Measurements from ENCODE around the gene DLG5.

The DLG5 gene

DNA sequence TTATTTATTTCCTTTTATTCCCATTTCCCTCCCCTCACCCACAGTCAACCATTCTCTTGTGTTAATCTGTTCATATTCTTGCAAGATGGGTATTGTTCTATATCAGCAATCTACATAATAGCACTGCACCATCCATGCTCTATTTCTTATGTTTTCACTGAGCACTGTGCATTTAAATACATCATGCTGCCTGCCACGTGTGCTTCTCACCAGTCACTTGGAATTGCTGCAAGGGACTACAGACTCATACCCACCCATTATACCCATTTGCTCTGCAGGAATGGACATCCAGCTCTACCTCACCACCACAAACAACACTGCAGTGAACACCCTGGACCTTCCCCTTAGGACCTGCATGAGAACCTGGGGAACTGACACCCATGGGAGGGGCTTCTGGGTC, 20.8 kb downstream of the DLG5 start:
- ChIA-PET CTCF (interaction anchor here (1.1 kb wide), 1 partner anchor 67 kb away, joined by 6 read pairs; no protein-coding TSS in a partner anchor), POLR2A (interaction anchor here (0.5 kb wide), 1 partner anchor 73 kb away, joined by 3 read pairs; no protein-coding TSS in a partner anchor)
- Histone ChIP-seq H3K4me1 (ENCODE audit: control insufficient read depth, insufficient read depth, low read length) (0 out of 2 replicates have a peak, but pooled peaks cover 4% of the 10 kb centered on the region), H3K27ac (ENCODE audit: extremely low read depth, low read depth, low read length) (no peak overlapping the region), H3K9me3 (ENCODE audit: control insufficient read depth, insufficient read depth, low read depth, low read length) (no peaks in the 10 kb centered on the region), H3K36me3 (ENCODE audit: control insufficient read depth in 2 of 2, insufficient read depth in 1 of 2, low read length in 2 of 2) (no peaks in the 10 kb centered on the region; a peak in 1 of 3 replicates), H3K4me3 (ENCODE audit: low read depth, low read length) (no peak overlapping the region)
- TF ChIP-seq SP2 (tag by site-specific recombination; IDR thresholded peaks at IDR 0.05) (no peak), SP7 (tag by site-specific recombination; IDR thresholded peaks at IDR 0.05) (no peak), ZNF350 (tag by site-specific recombination; IDR thresholded peaks at IDR 0.05) (no peak), ZNF747 (tag by site-specific recombination; IDR thresholded peaks at IDR 0.05) (no peak), ZNF138 (tag by site-specific recombination; IDR thresholded peaks at IDR 0.05; ENCODE audit: borderline replicate concordance) (no peak), ZNF202 (tag by site-specific recombination; IDR thresholded peaks at IDR 0.05; ENCODE audit: borderline replicate concordance) (no peak), ZNF157 (tag by site-specific recombination; IDR thresholded peaks at IDR 0.05) (no peak), ZNF660 (tag by site-specific recombination; IDR thresholded peaks at IDR 0.05) (no peak), ZNF10 (tag by site-specific recombination; IDR thresholded peaks at IDR 0.05) (no peak), ZNF792 (tag by site-specific recombination; IDR thresholded peaks at IDR 0.05) (no peak), KLF8 (tag by site-specific recombination; IDR thresholded peaks at IDR 0.05) (no peak)
- TF ChIP-seq, protein P1, sequence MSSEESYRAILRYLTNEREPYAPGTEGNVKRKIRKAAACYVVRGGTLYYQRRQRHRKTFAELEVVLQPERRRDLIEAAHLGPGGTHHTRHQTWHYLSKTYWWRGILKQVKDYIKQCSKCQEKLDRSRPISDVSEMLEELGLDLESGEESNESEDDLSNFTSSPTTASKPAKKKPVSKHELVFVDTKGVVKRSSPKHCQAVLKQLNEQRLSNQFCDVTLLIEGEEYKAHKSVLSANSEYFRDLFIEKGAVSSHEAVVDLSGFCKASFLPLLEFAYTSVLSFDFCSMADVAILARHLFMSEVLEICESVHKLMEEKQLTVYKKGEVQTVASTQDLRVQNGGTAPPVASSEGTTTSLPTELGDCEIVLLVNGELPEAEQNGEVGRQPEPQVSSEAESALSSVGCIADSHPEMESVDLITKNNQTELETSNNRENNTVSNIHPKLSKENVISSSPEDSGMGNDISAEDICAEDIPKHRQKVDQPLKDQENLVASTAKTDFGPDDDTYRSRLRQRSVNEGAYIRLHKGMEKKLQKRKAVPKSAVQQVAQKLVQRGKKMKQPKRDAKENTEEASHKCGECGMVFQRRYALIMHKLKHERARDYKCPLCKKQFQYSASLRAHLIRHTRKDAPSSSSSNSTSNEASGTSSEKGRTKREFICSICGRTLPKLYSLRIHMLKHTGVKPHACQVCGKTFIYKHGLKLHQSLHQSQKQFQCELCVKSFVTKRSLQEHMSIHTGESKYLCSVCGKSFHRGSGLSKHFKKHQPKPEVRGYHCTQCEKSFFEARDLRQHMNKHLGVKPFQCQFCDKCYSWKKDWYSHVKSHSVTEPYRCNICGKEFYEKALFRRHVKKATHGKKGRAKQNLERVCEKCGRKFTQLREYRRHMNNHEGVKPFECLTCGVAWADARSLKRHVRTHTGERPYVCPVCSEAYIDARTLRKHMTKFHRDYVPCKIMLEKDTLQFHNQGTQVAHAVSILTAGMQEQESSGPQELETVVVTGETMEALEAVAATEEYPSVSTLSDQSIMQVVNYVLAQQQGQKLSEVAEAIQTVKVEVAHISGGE (tag by site-specific recombination; conservative IDR thresholded peaks at IDR 0.05; ENCODE audit: low read depth): no peak
- TF ChIP-seq, protein P2, sequence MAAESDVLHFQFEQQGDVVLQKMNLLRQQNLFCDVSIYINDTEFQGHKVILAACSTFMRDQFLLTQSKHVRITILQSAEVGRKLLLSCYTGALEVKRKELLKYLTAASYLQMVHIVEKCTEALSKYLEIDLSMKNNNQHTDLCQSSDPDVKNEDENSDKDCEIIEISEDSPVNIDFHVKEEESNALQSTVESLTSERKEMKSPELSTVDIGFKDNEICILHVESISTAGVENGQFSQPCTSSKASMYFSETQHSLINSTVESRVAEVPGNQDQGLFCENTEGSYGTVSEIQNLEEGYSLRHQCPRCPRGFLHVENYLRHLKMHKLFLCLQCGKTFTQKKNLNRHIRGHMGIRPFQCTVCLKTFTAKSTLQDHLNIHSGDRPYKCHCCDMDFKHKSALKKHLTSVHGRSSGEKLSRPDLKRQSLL (tag by site-specific recombination; IDR thresholded peaks at IDR 0.05): no peak
- TF ChIP-seq, protein P3, sequence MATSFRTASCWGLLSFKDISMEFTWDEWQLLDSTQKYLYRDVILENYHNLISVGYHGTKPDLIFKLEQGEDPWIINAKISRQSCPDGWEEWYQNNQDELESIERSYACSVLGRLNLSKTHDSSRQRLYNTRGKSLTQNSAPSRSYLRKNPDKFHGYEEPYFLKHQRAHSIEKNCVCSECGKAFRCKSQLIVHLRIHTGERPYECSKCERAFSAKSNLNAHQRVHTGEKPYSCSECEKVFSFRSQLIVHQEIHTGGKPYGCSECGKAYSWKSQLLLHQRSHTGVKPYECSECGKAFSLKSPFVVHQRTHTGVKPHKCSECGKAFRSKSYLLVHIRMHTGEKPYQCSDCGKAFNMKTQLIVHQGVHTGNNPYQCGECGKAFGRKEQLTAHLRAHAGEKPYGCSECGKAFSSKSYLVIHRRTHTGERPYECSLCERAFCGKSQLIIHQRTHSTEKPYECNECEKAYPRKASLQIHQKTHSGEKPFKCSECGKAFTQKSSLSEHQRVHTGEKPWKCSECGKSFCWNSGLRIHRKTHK (tag by site-specific recombination; IDR thresholded peaks at IDR 0.05): no peak
- TF ChIP-seq, protein P4, sequence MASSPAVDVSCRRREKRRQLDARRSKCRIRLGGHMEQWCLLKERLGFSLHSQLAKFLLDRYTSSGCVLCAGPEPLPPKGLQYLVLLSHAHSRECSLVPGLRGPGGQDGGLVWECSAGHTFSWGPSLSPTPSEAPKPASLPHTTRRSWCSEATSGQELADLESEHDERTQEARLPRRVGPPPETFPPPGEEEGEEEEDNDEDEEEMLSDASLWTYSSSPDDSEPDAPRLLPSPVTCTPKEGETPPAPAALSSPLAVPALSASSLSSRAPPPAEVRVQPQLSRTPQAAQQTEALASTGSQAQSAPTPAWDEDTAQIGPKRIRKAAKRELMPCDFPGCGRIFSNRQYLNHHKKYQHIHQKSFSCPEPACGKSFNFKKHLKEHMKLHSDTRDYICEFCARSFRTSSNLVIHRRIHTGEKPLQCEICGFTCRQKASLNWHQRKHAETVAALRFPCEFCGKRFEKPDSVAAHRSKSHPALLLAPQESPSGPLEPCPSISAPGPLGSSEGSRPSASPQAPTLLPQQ (tag by site-specific recombination; IDR thresholded peaks at IDR 0.05): no peak

DNA sequence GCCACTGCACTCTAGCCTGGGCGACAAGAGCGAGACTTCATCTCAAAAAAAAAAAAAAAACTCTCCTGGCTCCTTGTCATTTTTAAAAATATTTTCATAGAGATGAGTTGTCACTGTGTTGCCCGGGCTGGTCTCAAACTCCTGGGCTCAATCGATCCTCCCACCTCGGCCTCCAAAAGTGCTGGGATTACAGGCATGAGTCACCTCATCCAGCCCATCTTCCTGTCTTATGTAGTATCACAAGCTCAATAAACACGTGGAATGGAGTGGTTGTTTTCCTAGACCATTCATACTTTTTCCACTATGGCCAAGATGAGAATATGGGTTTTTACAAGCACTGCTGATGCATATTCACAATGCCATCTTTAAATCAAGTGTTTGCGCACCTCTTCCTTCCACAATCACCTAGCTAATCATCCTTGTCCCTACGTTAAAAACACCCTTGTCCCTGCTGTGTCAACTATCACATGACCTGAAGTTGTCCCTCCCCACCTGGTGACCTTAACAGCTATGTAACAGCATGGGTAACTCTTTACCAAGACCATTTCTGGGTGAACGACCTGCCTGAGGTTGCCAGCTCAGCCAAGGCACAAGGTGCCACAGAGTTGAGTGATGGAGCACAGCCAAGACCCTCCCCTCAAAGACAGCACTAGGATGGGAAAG, 21.3 kb downstream of the DLG5 start:
- no peak for TF ChIP-seq ZNF621 (tag by site-specific recombination; IDR thresholded peaks at IDR 0.05)
- TF ChIP-seq ZNF596 (tag by site-specific recombination; IDR thresholded peaks at IDR 0.05): no peak
- no peak for TF ChIP-seq ZBTB1 (tag by site-specific recombination; IDR thresholded peaks at IDR 0.05)
- no peak for TF ChIP-seq ZFP41 (tag by site-specific recombination; IDR thresholded peaks at IDR 0.05; ENCODE audit: borderline replicate concordance)
- no peak for TF ChIP-seq ZNF248 (tag by site-specific recombination; IDR thresholded peaks at IDR 0.05)
- TF ChIP-seq ZNF658 (tag by site-specific recombination; IDR thresholded peaks at IDR 0.05): no peak
- TF ChIP-seq ZNF830 (tag by site-specific recombination; IDR thresholded peaks at IDR 0.05; ENCODE audit: low read depth): no peak
- no peak for TF ChIP-seq SCRT1 (tag by site-specific recombination; IDR thresholded peaks at IDR 0.05; ENCODE audit: borderline replicate concordance)
- no peak for TF ChIP-seq GLI4 (tag by site-specific recombination; IDR thresholded peaks at IDR 0.05)
- ChIA-PET CTCF (interaction anchor here (0.7 to 1.1 kb wide), 2 partner anchors 68 to 388 kb away, joined by 3 to 6 read pairs; no protein-coding TSS in a partner anchor), POLR2A (interaction anchor here (0.5 to 0.7 kb wide), 2 partner anchors 74 to 113 kb away, joined by 3 read pairs; no protein-coding TSS in a partner anchor)
- Histone ChIP-seq H3K4me1 (ENCODE audit: control insufficient read depth, insufficient read depth, low read length) (0 out of 2 replicates have a peak, but pooled peaks cover 4% of the 10 kb centered on the region), H3K27ac (ENCODE audit: extremely low read depth, low read depth, low read length) (no peak overlapping the region), H3K9me3 (ENCODE audit: control insufficient read depth, insufficient read depth, low read depth, low read length) (no peaks in the 10 kb centered on the region), H3K4me3 (ENCODE audit: low read depth, low read length) (no peak overlapping the region), H3K36me3 (ENCODE audit: control insufficient read depth in 2 of 2, insufficient read depth in 1 of 2, low read length in 2 of 2) (no peaks in the 10 kb centered on the region)

All from HEK293 (cell line).